Measurements from ENCODE around the gene YPEL3.

The YPEL3 gene

DNA sequence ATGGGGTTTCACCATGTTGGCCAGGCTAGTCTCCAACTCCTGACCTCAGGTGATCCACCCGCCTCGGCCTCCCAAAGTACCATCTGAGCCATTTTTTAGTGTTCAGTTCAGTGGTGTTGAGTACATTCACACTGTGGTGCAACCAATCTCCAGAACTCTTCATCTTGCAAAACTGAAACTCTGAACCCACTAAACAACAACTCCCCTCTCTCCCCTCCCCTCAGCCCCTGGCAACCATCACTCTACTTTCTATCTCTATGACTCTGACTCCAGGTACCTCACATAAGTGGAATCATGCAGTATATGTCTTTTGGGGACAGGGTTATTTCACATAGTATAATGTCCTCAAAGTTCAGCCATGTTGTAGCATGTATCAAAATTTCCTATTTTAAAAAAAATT lies 45.7 kb upstream of the YPEL3 start:
- TF ChIP-seq, protein P1, sequence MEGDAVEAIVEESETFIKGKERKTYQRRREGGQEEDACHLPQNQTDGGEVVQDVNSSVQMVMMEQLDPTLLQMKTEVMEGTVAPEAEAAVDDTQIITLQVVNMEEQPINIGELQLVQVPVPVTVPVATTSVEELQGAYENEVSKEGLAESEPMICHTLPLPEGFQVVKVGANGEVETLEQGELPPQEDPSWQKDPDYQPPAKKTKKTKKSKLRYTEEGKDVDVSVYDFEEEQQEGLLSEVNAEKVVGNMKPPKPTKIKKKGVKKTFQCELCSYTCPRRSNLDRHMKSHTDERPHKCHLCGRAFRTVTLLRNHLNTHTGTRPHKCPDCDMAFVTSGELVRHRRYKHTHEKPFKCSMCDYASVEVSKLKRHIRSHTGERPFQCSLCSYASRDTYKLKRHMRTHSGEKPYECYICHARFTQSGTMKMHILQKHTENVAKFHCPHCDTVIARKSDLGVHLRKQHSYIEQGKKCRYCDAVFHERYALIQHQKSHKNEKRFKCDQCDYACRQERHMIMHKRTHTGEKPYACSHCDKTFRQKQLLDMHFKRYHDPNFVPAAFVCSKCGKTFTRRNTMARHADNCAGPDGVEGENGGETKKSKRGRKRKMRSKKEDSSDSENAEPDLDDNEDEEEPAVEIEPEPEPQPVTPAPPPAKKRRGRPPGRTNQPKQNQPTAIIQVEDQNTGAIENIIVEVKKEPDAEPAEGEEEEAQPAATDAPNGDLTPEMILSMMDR (IDR thresholded peaks at IDR 0.05; ENCODE audit: extremely low read depth, insufficient read depth, missing control alignments), result no peak
- in situ Hi-C loops (cut with MboI; ENCODE audit: low pct_unique_long_range_greater_than_20kb, low sequenced_read_pairs, unreplicated experiment), result no loop called here
- no peak for DNase-seq (ENCODE audit: low spot score)

DNA sequence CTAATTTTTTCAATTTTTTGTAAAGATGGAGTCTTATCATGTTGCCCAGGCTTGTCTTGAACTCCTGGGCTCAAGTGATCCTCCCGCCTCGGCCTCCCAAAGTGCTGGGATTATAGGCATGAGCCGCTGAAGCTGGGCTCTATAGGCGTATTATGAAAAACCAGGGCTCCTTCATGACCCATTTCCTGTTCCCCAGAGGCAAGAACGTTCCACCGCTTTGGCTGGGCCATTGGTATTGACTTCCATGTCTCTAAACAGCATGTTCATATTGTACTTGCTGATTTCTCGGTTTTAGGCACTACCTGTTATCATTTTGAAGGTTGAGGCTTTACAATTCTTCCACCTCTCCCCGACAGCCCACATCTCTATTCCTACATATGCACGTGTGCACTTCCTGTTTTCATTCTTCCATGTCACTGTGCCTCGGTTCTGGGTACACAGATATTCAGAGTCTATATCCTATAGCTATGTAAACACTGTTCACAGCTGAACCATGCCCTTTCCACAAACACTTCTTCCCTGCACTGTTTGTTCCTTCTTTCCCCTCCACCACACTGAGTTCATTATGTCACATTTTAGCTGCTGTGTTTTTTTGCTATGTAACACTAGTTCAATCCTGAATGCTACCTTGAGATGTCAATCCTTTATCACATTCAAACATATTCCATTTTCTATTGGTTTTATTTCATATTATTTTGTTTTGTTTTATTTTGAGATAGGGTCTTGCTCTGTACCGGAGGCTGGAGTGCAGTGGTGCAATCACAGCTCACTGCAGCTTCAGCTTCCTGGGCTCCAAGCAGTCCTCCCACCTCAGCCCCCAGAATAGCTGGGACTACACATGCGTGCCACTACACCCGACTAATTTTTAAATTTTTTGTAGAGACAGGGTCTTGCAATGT lies 43.8 kb upstream of the YPEL3 start:
- no peak for DNase-seq (ENCODE audit: low spot score)
- TF ChIP-seq, protein P1 (IDR thresholded peaks at IDR 0.05; ENCODE audit: extremely low read depth, insufficient read depth, missing control alignments), result no peak
- in situ Hi-C loops (cut with MboI; ENCODE audit: low pct_unique_long_range_greater_than_20kb, low sequenced_read_pairs, unreplicated experiment), result no loop called here

DNA sequence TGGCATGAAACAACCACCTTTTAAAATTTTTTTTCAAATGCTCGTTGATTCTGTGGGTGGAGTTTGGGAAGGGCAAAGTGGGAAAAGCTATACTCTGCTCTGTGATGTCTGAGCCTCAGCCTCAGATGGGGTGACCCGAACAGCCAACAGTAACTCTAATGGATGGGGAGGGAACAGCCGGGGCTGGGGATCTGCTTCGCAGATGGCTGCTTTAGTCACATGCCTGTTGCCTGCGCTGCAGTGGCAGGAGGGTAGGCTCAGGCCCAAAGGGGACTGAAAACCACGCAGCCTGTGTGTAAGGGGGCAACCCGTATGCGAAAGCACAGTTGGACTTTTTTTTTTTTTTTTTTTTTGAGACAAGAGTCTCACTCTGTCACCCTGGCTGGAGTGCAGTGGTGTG lies 41.9 kb upstream of the YPEL3 start:
- TF ChIP-seq, protein P1 (IDR thresholded peaks at IDR 0.05; ENCODE audit: extremely low read depth, insufficient read depth, missing control alignments), result no peak
- in situ Hi-C loops (cut with MboI; ENCODE audit: low pct_unique_long_range_greater_than_20kb, low sequenced_read_pairs, unreplicated experiment), result no loop called here
- no peak for DNase-seq (ENCODE audit: low spot score)

DNA sequence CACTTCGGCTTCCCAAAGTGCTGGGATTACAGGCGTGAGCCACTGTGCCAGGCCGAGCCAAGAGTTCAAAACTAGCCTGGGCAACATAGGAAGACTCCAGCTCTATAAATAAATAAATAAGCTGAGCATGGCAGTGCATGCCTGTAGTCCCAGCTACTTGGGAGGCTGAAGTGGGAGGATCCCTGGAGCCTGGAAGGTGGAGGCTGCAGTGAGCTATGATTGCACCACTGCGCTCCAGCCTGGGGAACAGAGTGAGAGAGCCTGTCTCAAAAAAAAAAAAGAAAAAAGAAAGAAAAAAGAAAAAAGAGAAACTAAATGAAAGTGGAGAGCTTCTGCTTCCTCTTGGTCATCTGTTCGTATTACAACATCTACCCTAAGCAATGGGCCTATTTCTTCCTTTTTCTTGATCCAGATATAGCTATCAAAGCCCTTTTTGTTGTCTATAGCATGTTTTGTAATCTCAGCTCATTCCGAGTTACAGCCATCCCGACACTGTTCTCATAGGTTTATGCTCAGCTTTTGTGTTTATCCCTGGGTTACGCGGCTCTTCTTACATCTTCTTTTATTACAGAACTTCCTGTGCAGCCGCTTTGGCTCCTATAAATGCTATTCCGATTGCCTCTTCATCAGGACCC lies 41.1 kb upstream of the YPEL3 start:
- in situ Hi-C loops (cut with MboI; ENCODE audit: low pct_unique_long_range_greater_than_20kb, low sequenced_read_pairs, unreplicated experiment), result no loop called here
- TF ChIP-seq, protein P1 (IDR thresholded peaks at IDR 0.05; ENCODE audit: extremely low read depth, insufficient read depth, missing control alignments), result no peak
- no peak for DNase-seq (ENCODE audit: low spot score)

DNA sequence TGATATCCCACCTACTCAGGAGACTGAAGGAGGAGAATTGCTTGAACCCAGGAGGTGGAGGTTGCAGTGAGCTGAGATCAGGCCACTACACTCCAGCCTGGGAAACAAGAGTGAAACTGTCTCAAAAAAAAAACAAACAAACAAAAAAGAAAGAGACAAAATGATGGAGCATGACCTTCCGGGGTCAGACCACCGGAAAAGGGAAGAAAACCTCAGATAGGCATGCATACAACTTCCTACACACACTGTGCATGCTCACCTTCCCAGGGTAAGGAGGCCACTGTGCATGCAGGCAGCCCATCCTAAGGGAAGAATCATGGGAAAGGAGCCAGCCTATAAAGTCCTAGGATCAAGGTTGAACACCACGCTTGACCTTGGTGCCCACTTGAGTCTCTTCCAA lies 36.6 kb upstream of the YPEL3 start:
- TF ChIP-seq, protein P1 (IDR thresholded peaks at IDR 0.05; ENCODE audit: extremely low read depth, insufficient read depth, missing control alignments), result no peak
- in situ Hi-C loops (cut with MboI; ENCODE audit: low pct_unique_long_range_greater_than_20kb, low sequenced_read_pairs, unreplicated experiment), result no loop called here
- DNase-seq (ENCODE audit: low spot score), result no peak

DNA sequence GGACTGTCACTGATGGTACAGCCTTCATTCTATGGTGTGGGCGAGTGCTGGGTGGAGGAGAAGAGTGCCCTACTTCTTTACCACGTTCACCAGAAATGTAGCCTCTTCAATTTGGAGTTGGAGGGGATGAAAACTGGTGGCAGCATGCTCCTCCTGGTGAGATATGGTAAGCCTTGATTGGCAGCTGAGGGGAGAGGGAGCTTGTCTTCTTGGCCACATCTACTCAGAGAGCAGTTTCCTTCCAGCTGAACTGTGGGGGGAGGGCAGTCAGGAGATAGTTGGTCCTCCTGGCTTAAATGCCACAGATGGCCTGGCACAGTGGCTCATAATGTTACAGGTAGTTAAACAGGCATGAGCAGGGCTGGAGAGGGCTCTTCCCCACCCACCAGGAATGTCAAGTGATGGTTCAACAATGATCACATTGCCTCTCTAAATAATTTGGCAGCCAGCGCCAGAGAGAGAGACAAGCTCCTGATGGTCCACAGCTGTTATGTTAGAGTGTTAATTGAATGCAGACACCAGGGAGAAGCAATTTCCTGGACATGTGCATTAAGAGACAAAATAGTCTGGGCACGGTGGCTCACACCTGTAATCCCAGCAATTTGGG lies 36.0 kb upstream of the YPEL3 start:
- no peak for DNase-seq (ENCODE audit: low spot score)
- TF ChIP-seq, protein P1 (IDR thresholded peaks at IDR 0.05; ENCODE audit: extremely low read depth, insufficient read depth, missing control alignments), result no peak
- in situ Hi-C loops (cut with MboI; ENCODE audit: low pct_unique_long_range_greater_than_20kb, low sequenced_read_pairs, unreplicated experiment), result no loop called here
